Activated CD8-positive, alpha-beta T cell treated with anti-CD3 and anti-CD28 coated beads, Interleukin-2, amount 10 ng/mL, durations not matched to agents 7 days and 5 days (primary cell): ENCODE measurements around the gene CHRNA3. TPM values are rescaled to one million over a fixed set of nuclear protein-coding genes. Genes with fewer than 3 reads are reported as not detected.

Source experiments
- ATAC-seq: fragments of 150-1000 bp; cut with Tn5 transposase; one replicate; pipeline ENCODE4 v1.10.0; 2021; ENCODE audit warnings: moderate library complexity
- CTCF ChIA-PET: fragments of 350-600 bp; sonication (Branson Sonifier 250); formaldehyde crosslinking; loops from one replicate; lab custom pipeline; 2021; ENCODE audit warnings: antibody characterized with exemption; lab: Charles Lee
- POLR2A ChIA-PET: fragments of 350-600 bp; sonication (Branson Sonifier 250); formaldehyde crosslinking; loops from one replicate; lab custom pipeline; 2021; ENCODE audit warnings: antibody characterized with exemption; lab: Charles Lee
- DNase-seq: peaks from one replicate; pipeline ENCODE4 v3.0.0-alpha.2; 2020
- H3K27ac Mint-ChIP-seq: one replicate; pipeline ENCODE4 v1.8.0; 2021; ENCODE audit warnings: mild to moderate bottlenecking, mixed read lengths
- H3K27me3 Mint-ChIP-seq: one replicate; pipeline ENCODE4 v1.8.0; 2021; ENCODE audit warnings: low read depth, mixed read lengths
- H3K36me3 Mint-ChIP-seq: one replicate; pipeline ENCODE4 v1.8.0; 2021; ENCODE audit warnings: low read depth, mixed read lengths
- H3K4me1 Mint-ChIP-seq: one replicate; pipeline ENCODE4 v1.8.0; 2021; ENCODE audit warnings: low read depth, mixed read lengths
- H3K4me3 Mint-ChIP-seq: one replicate; pipeline ENCODE4 v1.8.0; 2021; ENCODE audit warnings: mild to moderate bottlenecking, mixed read lengths
- H3K9me3 Mint-ChIP-seq: one replicate; pipeline ENCODE4 v1.8.0; 2022; ENCODE audit warnings: mixed read lengths; ENCODE audit not compliant: insufficient read depth
- total RNA-seq, 2 experiments: library from RNA; stranded (reverse); gene quantifications; one replicate each; pipeline ENCODE4 v1.2.3, GENCODE V29; 2021

CHRNA3 gene
- total RNA-seq, 2 experiments from 2014 or later = not detected

- CTCF ChIA-PET = interaction anchor here (1.8 kb wide), 1 partner anchor 59 kb away, joined by 6 read pairs; no protein-coding TSS in a partner anchor
- Mint-ChIP-seq H3K36me3 (no peaks in the 10 kb centered on the region), H3K9me3 (no peaks in the 10 kb centered on the region), H3K27ac (no peak overlapping the region), H3K4me3 (no peak overlapping the region), H3K27me3 (peaks cover 3% of the 10 kb centered on the region), H3K4me1 (no peaks in the 10 kb centered on the region)
- POLR2A ChIA-PET = no interaction called here
- no peak for DNase-seq
- no peak for ATAC-seq
Measured at GRCh38 chr15:78651007-78651406, 30.2 kb upstream of the CHRNA3 start.

DNA sequence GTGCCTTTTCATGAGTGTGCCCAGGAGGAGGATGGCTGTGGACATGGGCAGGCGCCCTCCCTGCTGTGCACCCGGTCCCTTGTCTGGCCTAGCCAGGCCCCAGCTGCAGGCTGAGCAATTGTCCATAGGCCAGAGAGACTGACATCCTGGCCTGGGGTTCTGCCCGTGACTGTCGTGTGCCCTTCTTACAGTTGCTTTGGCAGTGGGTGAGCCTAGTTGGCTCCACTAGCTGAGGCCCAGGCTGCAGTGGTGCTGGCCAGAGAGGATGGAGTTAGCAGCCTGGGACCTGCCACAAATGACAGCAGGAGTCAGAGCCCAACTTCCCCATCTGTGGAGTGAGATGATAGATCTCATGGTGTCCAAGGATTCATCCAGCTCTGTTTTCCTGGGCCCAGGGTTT, 29.2 kb upstream of the CHRNA3 start:
- no peaks in the 10 kb centered on the region for H3K9me3 Mint-ChIP-seq
- DNase-seq (no peak), ATAC-seq (no peak)
- H3K36me3 Mint-ChIP-seq = no peaks in the 10 kb centered on the region
- peaks cover 5% of the 10 kb centered on the region for H3K27me3 Mint-ChIP-seq
- H3K4me1 Mint-ChIP-seq = no peaks in the 10 kb centered on the region
- no peak overlapping the region for H3K27ac Mint-ChIP-seq
- ChIA-PET CTCF (no interaction called here), POLR2A (no interaction called here)
- H3K4me3 Mint-ChIP-seq = no peak overlapping the region

GRCh38 chr15:78645009-78645408, 24.2 kb upstream of the CHRNA3 start:
- ChIA-PET POLR2A (no interaction called here), CTCF (interaction anchor here (1.0 kb wide), 1 partner anchor 14 kb away, joined by 3 read pairs; no protein-coding TSS in a partner anchor)
- Mint-ChIP-seq H3K27ac (no peak overlapping the region), H3K36me3 (no peaks in the 10 kb centered on the region), H3K4me3 (no peak overlapping the region), H3K27me3 (peaks cover 12% of the 10 kb centered on the region), H3K9me3 (no peaks in the 10 kb centered on the region), H3K4me1 (peaks cover 5% of the 10 kb centered on the region)
- DNase-seq = no peak
- no peak for ATAC-seq

DNA sequence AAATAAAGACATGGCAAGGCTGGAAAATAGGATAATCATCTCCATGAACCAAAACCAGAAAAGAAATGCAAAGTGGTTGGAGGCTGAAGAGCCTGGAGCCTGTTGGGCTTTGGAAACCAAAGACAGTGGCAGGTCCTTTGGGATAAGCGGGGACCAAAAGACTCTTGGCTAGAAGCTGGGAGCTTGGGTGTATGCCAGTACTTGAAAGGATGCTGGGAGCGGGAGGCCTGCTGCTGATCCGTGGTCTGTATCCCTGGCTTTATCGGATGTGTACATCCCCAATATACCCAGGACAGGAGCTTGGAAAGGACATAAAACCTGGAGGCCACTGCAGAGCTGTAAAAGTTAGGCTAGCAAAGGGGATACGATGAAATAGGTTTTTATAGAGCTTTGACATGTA, 21.5 kb upstream of the CHRNA3 start:
- H3K9me3 Mint-ChIP-seq = no peaks in the 10 kb centered on the region
- ATAC-seq = no peak
- peaks cover 15% of the 10 kb centered on the region for H3K27me3 Mint-ChIP-seq
- H3K36me3 Mint-ChIP-seq = no peaks in the 10 kb centered on the region
- ChIA-PET CTCF (interaction anchor here (0.7 to 1.0 kb wide), 2 partner anchors 67 to 109 kb away, joined by 3 read pairs; no protein-coding TSS in a partner anchor), POLR2A (interaction anchor here (0.9 kb wide), 1 partner anchor 10 kb away, joined by 3 read pairs; no protein-coding TSS in a partner anchor)
- peaks cover 5% of the 10 kb centered on the region for H3K4me1 Mint-ChIP-seq
- H3K4me3 Mint-ChIP-seq = no peak overlapping the region
- no peak for DNase-seq
- H3K27ac Mint-ChIP-seq = no peak overlapping the region

- Mint-ChIP-seq H3K36me3 (no peaks in the 10 kb centered on the region), H3K9me3 (no peaks in the 10 kb centered on the region), H3K27ac (no peak overlapping the region), H3K27me3 (peaks cover 15% of the 10 kb centered on the region), H3K4me1 (peaks cover 5% of the 10 kb centered on the region), H3K4me3 (no peak overlapping the region)
- DNase-seq = no peak
- CTCF ChIA-PET = no interaction called here
- POLR2A ChIA-PET = interaction anchor here (0.9 kb wide), 1 partner anchor 10 kb away, joined by 3 read pairs; no protein-coding TSS in a partner anchor
- no peak for ATAC-seq
Measured at GRCh38 chr15:78641749-78642275, 21.0 kb upstream of the CHRNA3 start.

DNA sequence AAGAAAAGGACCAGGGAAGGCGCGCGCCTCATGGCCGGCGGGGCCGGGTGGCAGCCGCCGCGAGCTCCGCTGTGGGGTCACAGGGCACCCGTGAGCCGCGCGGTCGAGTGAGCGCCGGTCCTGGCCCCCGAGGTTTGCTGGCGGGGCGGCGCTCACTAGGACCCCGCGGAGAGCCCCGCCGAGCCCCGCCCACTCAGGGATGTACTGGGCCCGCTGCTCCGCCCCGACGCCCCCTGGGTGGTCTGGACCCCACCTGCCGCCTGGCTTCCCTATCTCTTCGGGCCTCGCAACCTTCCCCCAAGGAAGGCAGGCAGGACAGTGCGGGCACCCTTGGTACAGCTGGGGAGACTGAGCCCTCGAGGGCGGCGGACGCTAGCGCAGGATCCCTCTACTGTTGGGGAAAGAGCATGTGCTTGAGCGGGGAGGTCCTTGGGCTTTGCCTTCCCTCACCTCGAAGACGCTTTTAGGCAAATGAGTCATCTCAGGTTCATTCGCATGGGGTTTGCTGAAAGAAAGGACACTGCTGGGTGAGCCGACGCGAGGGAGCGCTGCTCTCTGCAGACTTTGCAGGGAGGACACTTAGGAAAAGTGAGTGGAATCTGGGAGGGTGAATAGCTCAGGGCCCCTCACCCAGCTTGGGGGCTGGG, 20.4 kb upstream of the CHRNA3 start, which contains the start of gene CHRNB4:
CHRNB4 (minus strand) TSS at position 109 of the 647 bp plus-strand sequence; CDS start at position 32, 77 bp downstream.
- ATAC-seq (peak; percentile 74), DNase-seq (no peak)
- H3K4me1 Mint-ChIP-seq = peaks cover 5% of the 10 kb centered on the region
- CTCF ChIA-PET = interaction anchor here (3.9 kb wide), 1 partner anchor 69 kb away, joined by 37 read pairs; no protein-coding TSS in a partner anchor
- no peak within 1 kb of the TSS for H3K27ac Mint-ChIP-seq
- no peaks in the 10 kb centered on the region for H3K36me3 Mint-ChIP-seq
- POLR2A ChIA-PET = interaction anchor here (0.5 kb wide), 1 partner anchor 349 kb away, joined by 3 read pairs; no protein-coding TSS in a partner anchor
- H3K4me3 Mint-ChIP-seq = peak within 1 kb of the TSS; percentile 50
- H3K27me3 Mint-ChIP-seq = peaks cover 15% of the 10 kb centered on the region
- H3K9me3 Mint-ChIP-seq = no peaks in the 10 kb centered on the region

- Mint-ChIP-seq H3K36me3 (no peaks in the 10 kb centered on the region), H3K4me3 (peak overlapping the region; percentile 50), H3K27me3 (peaks cover 12% of the 10 kb centered on the region), H3K27ac (no peak overlapping the region), H3K4me1 (peaks cover 5% of the 10 kb centered on the region), H3K9me3 (no peaks in the 10 kb centered on the region)
- ChIA-PET POLR2A (no interaction called here), CTCF (interaction anchor here (3.9 kb wide), 1 partner anchor 69 kb away, joined by 37 read pairs; no protein-coding TSS in a partner anchor)
- DNase-seq (no peak), ATAC-seq (no peak)
Measured at GRCh38 chr15:78640527-78641101, 19.8 kb upstream of the CHRNA3 start.

- peaks cover 5% of the 10 kb centered on the region for H3K4me1 Mint-ChIP-seq
- ChIA-PET POLR2A (no interaction called here), CTCF (interaction anchor here (0.9 to 3.9 kb wide), 10 partner anchors 8 to 169 kb away, joined by 3 to 37 read pairs (median 4); no protein-coding TSS in a partner anchor)
- DNase-seq = peak; percentile 54
- peaks cover 12% of the 10 kb centered on the region for H3K27me3 Mint-ChIP-seq
- H3K27ac Mint-ChIP-seq = no peak overlapping the region
- peak; percentile 56 for ATAC-seq
- no peak overlapping the region for H3K4me3 Mint-ChIP-seq
- H3K36me3 Mint-ChIP-seq = no peaks in the 10 kb centered on the region
- no peaks in the 10 kb centered on the region for H3K9me3 Mint-ChIP-seq
Measured at GRCh38 chr15:78638658-78639314, 18.0 kb upstream of the CHRNA3 start.

DNA sequence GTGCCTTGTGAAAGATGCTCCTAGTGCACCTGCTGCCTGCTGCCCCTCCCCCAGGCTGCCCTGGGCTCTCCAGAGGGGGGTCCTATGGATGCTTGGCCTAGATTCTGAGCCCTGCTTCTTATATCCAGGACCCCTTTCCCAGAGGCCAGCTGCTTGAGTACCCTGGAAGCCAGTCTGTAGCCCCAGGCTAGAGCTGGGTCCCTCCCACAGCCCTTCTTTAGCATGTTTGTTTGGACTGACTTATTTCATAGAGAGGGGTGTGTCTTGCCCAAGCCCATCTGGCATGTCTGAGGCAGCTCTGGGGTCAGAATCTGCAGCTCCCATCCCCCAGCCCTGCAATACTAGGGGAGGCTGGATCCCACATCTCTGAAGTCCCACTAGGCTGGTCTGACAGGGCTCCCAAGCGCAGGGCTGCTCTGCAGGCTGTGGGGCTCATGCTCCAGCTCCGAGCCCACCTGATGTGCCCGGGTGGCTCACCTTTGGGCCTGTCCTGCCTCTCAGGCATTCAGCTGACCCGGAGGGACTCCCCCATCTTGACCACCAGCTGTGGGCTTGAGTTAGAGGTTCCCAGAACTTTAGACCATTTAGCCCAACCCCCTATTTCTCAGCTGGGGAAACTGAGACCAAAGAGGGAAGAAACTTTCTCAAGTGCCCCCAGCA, 17.1 kb upstream of the CHRNA3 start:
- DNase-seq (no peak), ATAC-seq (no peak)
- ChIA-PET CTCF (interaction anchor here (0.6 to 3.9 kb wide), 3 partner anchors 72 to 113 kb away, joined by 3 to 37 read pairs (median 11); no protein-coding TSS in a partner anchor), POLR2A (no interaction called here)
- Mint-ChIP-seq H3K4me1 (peaks cover 5% of the 10 kb centered on the region), H3K4me3 (no peak overlapping the region), H3K36me3 (no peaks in the 10 kb centered on the region), H3K27me3 (peaks cover 12% of the 10 kb centered on the region), H3K27ac (no peak overlapping the region), H3K9me3 (no peaks in the 10 kb centered on the region)

DNA sequence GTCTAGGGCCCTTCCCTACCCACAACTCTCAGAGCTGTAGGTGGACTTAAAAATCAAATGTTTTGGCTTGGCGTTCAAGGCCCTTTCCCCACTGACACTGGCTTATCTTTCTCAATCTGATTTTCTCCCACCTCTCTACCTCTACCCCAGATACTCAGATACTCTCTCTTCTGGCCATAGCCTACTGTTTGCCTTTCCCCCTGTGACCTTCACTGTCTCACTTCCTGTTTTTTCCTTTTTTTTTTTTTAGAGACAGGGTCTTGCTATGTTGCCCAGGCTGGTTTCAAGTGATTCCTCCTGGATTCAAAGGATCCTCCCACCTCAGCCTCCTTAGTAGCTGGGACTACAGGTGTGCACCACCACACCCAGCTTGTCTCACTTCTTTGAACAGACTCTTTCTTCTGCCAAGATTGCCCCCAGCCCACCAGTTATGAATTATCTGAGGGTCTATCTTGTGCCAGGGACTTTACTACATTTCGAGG, 15.6 kb upstream of the CHRNA3 start:
- CTCF ChIA-PET = interaction anchor here (0.9 to 2.7 kb wide), 2 partner anchors 17 to 73 kb away, joined by 3 to 7 read pairs; no protein-coding TSS in a partner anchor
- POLR2A ChIA-PET = no interaction called here
- ATAC-seq (no peak), DNase-seq (no peak)
- H3K4me1 Mint-ChIP-seq = peaks cover 3% of the 10 kb centered on the region
- H3K27ac Mint-ChIP-seq = no peak overlapping the region
- H3K36me3 Mint-ChIP-seq = no peaks in the 10 kb centered on the region
- peaks cover 12% of the 10 kb centered on the region for H3K27me3 Mint-ChIP-seq
- H3K4me3 Mint-ChIP-seq = no peak overlapping the region
- no peaks in the 10 kb centered on the region for H3K9me3 Mint-ChIP-seq

GRCh38 chr15:78635346-78635745, 14.6 kb upstream of the CHRNA3 start:
- ChIA-PET POLR2A (interaction anchor here (0.6 kb wide), 1 partner anchor 45 kb away, joined by 3 read pairs; no protein-coding TSS in a partner anchor), CTCF (interaction anchor here (0.9 to 2.7 kb wide), 2 partner anchors 16 to 74 kb away, joined by 3 to 7 read pairs; no protein-coding TSS in a partner anchor)
- no peaks in the 10 kb centered on the region for H3K9me3 Mint-ChIP-seq
- H3K27ac Mint-ChIP-seq = no peak overlapping the region
- peaks cover 9% of the 10 kb centered on the region for H3K27me3 Mint-ChIP-seq
- H3K4me3 Mint-ChIP-seq = no peak overlapping the region
- DNase-seq (no peak), ATAC-seq (no peak)
- H3K36me3 Mint-ChIP-seq = no peaks in the 10 kb centered on the region
- H3K4me1 Mint-ChIP-seq = no peaks in the 10 kb centered on the region
